Activated naive CD8-positive, alpha-beta T cell (primary cell): ENCODE results near the gene IKZF4.
A peak's percentile ranks its signal among the peaks of the same experiment; 100 is the strongest.
"Not testable (repeated sequence)": the region's sequence is repeated elsewhere in the genome, so short reads cannot be mapped to it uniquely, and the experiment has no call there.

Experiments used
- H3K27ac Mint-ChIP-seq: one replicate; pipeline ENCODE4 v1.8.0; 2021; ENCODE audit warnings: mixed read lengths
- H3K27me3 Mint-ChIP-seq: one replicate; pipeline ENCODE4 v1.8.0; 2021; ENCODE audit warnings: mixed read lengths
- H3K36me3 Mint-ChIP-seq: one replicate; pipeline ENCODE4 v1.8.0; 2021; ENCODE audit warnings: mixed read lengths
- H3K4me1 Mint-ChIP-seq: one replicate; pipeline ENCODE4 v1.8.0; 2021; ENCODE audit warnings: low read depth, mixed read lengths
- H3K4me3 Mint-ChIP-seq: one replicate; pipeline ENCODE4 v1.8.0; 2021; ENCODE audit warnings: mild to moderate bottlenecking, mixed read lengths
- H3K9me3 Mint-ChIP-seq: one replicate; pipeline ENCODE4 v1.8.0; 2021; ENCODE audit warnings: low read depth, mixed read lengths

Gene IKZF4

GRCh38 chr12:56020423-56021184, at the start of gene IKZF4:
Gene IKZF4 (plus strand): TSS chr12:56021043. CDS start chr12:56021494, 451 bp downstream.
- no peaks in the 10 kb centered on the region for H3K9me3 Mint-ChIP-seq
- peaks cover 7% of the 10 kb centered on the region for H3K36me3 Mint-ChIP-seq
- peaks cover 30% of the 10 kb centered on the region for H3K4me1 Mint-ChIP-seq
- peak within 1 kb of the TSS; percentile 95 for H3K27ac Mint-ChIP-seq
- no peaks in the 10 kb centered on the region for H3K27me3 Mint-ChIP-seq
- peak within 1 kb of the TSS; percentile 94 for H3K4me3 Mint-ChIP-seq

GRCh38 chr12:55972042-55972441, 48.8 kb upstream of the IKZF4 start:
- no peak overlapping the region for H3K27ac Mint-ChIP-seq
- H3K4me3 Mint-ChIP-seq: no peak overlapping the region
- no peaks in the 10 kb centered on the region for H3K9me3 Mint-ChIP-seq
- no peaks in the 10 kb centered on the region for H3K27me3 Mint-ChIP-seq
- H3K4me1 Mint-ChIP-seq: peaks cover 24% of the 10 kb centered on the region
- H3K36me3 Mint-ChIP-seq: peaks cover 7% of the 10 kb centered on the region

- H3K36me3 Mint-ChIP-seq: peaks cover 7% of the 10 kb centered on the region
- no peaks in the 10 kb centered on the region for H3K9me3 Mint-ChIP-seq
- H3K27ac Mint-ChIP-seq: no peak overlapping the region
- peaks cover 26% of the 10 kb centered on the region for H3K4me1 Mint-ChIP-seq
- H3K4me3 Mint-ChIP-seq: no peak overlapping the region
- H3K27me3 Mint-ChIP-seq: no peaks in the 10 kb centered on the region
Measured at GRCh38 chr12:55972456-55972855, 48.4 kb upstream of the IKZF4 start.

- Mint-ChIP-seq H3K4me1 (peaks cover 25% of the 10 kb centered on the region), H3K27ac (no peak overlapping the region), H3K27me3 (no peaks in the 10 kb centered on the region), H3K36me3 (peaks cover 4% of the 10 kb centered on the region), H3K4me3 (no peak overlapping the region), H3K9me3 (no peaks in the 10 kb centered on the region)
Measured at GRCh38 chr12:55972911-55973598, 47.8 kb upstream of the IKZF4 start.

GRCh38 chr12:55973599-55974307, 47.1 kb upstream of the IKZF4 start, which contains the start of gene RAB5B:
Gene RAB5B (plus strand): TSS chr12:55974078. CDS start chr12:55986961, 12,883 bp downstream.
- no peaks in the 10 kb centered on the region for H3K9me3 Mint-ChIP-seq
- no peaks in the 10 kb centered on the region for H3K27me3 Mint-ChIP-seq
- peaks cover 22% of the 10 kb centered on the region for H3K4me1 Mint-ChIP-seq
- H3K4me3 Mint-ChIP-seq: no peak within 1 kb of the TSS
- peaks cover 3% of the 10 kb centered on the region for H3K36me3 Mint-ChIP-seq
- H3K27ac Mint-ChIP-seq: no peak within 1 kb of the TSS

GRCh38 chr12:55974308-55974730, 46.5 kb upstream of the IKZF4 start:
- Mint-ChIP-seq H3K27me3 (no peaks in the 10 kb centered on the region), H3K36me3 (peaks cover 3% of the 10 kb centered on the region), H3K27ac (no peak overlapping the region), H3K4me3 (no peak overlapping the region), H3K4me1 (peaks cover 25% of the 10 kb centered on the region), H3K9me3 (no peaks in the 10 kb centered on the region)

GRCh38 chr12:55978393-55978792, 42.5 kb upstream of the IKZF4 start:
- Mint-ChIP-seq H3K4me3 (no peak overlapping the region), H3K36me3 (peaks cover 6% of the 10 kb centered on the region), H3K27me3 (no peaks in the 10 kb centered on the region), H3K4me1 (peaks cover 33% of the 10 kb centered on the region), H3K9me3 (no peaks in the 10 kb centered on the region), H3K27ac (no peak overlapping the region)

GRCh38 chr12:55979069-55979468, 41.8 kb upstream of the IKZF4 start:
- no peaks in the 10 kb centered on the region for H3K9me3 Mint-ChIP-seq
- peaks cover 33% of the 10 kb centered on the region for H3K4me1 Mint-ChIP-seq
- H3K4me3 Mint-ChIP-seq: no peak overlapping the region
- H3K36me3 Mint-ChIP-seq: peaks cover 6% of the 10 kb centered on the region
- H3K27ac Mint-ChIP-seq: no peak overlapping the region
- H3K27me3 Mint-ChIP-seq: no peaks in the 10 kb centered on the region

GRCh38 chr12:55981882-55982281, 39.0 kb upstream of the IKZF4 start:
- H3K36me3 Mint-ChIP-seq, H3K9me3 Mint-ChIP-seq, H3K27me3 Mint-ChIP-seq, H3K27ac Mint-ChIP-seq, H3K4me3 Mint-ChIP-seq: not testable (repeated sequence)
- H3K4me1 Mint-ChIP-seq: peaks cover 23% of the 10 kb centered on the region

GRCh38 chr12:55982319-55982936, 38.4 kb upstream of the IKZF4 start:
- Mint-ChIP-seq H3K4me1 (peaks cover 19% of the 10 kb centered on the region), H3K9me3 (no peaks in the 10 kb centered on the region), H3K27me3 (no peaks in the 10 kb centered on the region), H3K27ac (peak overlapping the region; percentile 22), H3K4me3 (no peak overlapping the region), H3K36me3 (peaks cover 6% of the 10 kb centered on the region)

- no peak overlapping the region for H3K4me3 Mint-ChIP-seq
- no peak overlapping the region for H3K27ac Mint-ChIP-seq
- H3K9me3 Mint-ChIP-seq: no peaks in the 10 kb centered on the region
- H3K27me3 Mint-ChIP-seq: no peaks in the 10 kb centered on the region
- peaks cover 6% of the 10 kb centered on the region for H3K36me3 Mint-ChIP-seq
- H3K4me1 Mint-ChIP-seq: peaks cover 12% of the 10 kb centered on the region
Measured at GRCh38 chr12:55983232-55983842, 37.5 kb upstream of the IKZF4 start.

- Mint-ChIP-seq H3K27me3 (no peaks in the 10 kb centered on the region), H3K27ac (no peak overlapping the region), H3K4me3 (no peak overlapping the region), H3K4me1 (peaks cover 8% of the 10 kb centered on the region), H3K36me3 (peaks cover 3% of the 10 kb centered on the region), H3K9me3 (no peaks in the 10 kb centered on the region)
Measured at GRCh38 chr12:55984861-55985260, 36.0 kb upstream of the IKZF4 start.

- Mint-ChIP-seq H3K4me1 (peaks cover 4% of the 10 kb centered on the region), H3K27me3 (no peaks in the 10 kb centered on the region), H3K4me3 (no peak overlapping the region), H3K9me3 (no peaks in the 10 kb centered on the region), H3K36me3 (peaks cover 3% of the 10 kb centered on the region), H3K27ac (no peak overlapping the region)
Measured at GRCh38 chr12:55985341-55985740, 35.5 kb upstream of the IKZF4 start.

- H3K4me3 Mint-ChIP-seq, H3K27ac Mint-ChIP-seq, H3K27me3 Mint-ChIP-seq, H3K4me1 Mint-ChIP-seq, H3K9me3 Mint-ChIP-seq, H3K36me3 Mint-ChIP-seq: not testable (repeated sequence)
Measured at GRCh38 chr12:55985976-55986375, 34.9 kb upstream of the IKZF4 start.
